ENCODE results near the gene PLPP3.

Gene PLPP3

GRCh38 chr1:56456435-56457101, 122.8 kb downstream of the PLPP3 start:
- DNase-seq, result no peak

- DNase-seq, result no peak
Measured at GRCh38 chr1:56453417-56454078, 125.8 kb downstream of the PLPP3 start.

- no peak for DNase-seq
Measured at GRCh38 chr1:56453016-56453415, 126.3 kb downstream of the PLPP3 start.

- no peak for DNase-seq
Measured at GRCh38 chr1:56452027-56453011, 127.0 kb downstream of the PLPP3 start.

- DNase-seq, result no peak
Measured at GRCh38 chr1:56451491-56451890, 127.9 kb downstream of the PLPP3 start.

- DNase-seq, result no peak
Measured at GRCh38 chr1:56450004-56450666, 129.2 kb downstream of the PLPP3 start.

GRCh38 chr1:56448529-56449300, 130.6 kb downstream of the PLPP3 start:
- DNase-seq, result no peak

GRCh38 chr1:56447823-56448222, 131.5 kb downstream of the PLPP3 start:
- no peak for DNase-seq

GRCh38 chr1:56446531-56447098, 132.7 kb downstream of the PLPP3 start:
- DNase-seq, result no peak

- DNase-seq, result no peak
Measured at GRCh38 chr1:56444960-56445646, 134.3 kb downstream of the PLPP3 start.

Measured in GF-D8 (cell line).